Measurements from ENCODE around the gene UBE2I.

GRCh38 chr16:1342526-1343427 is 33.3 kb downstream of the UBE2I start:
- TF ChIP-seq CTCF (IDR thresholded peaks at IDR 0.05) (peak; percentile 23), EZH2 (IDR thresholded peaks at IDR 0.05; ENCODE audit: borderline replicate concordance, insufficient read depth, low read depth, low read length, poor library complexity, severe bottlenecking) (no peak)

All from B cell (primary cell).